OCI-M2 (cell line): ENCODE measurements around the gene OPCML.

Experiments
- DNase-seq: peaks from one replicate; lab custom pipeline; 2025; ENCODE audit not compliant: unreplicated experiment; lab: John Stamatoyannopoulos, UW

The OPCML gene

GRCh38 chr11:133531971-133532651, at the start of gene OPCML:
TSS of gene OPCML (minus strand) at chr11:133532501.
- no peak for DNase-seq

DNA sequence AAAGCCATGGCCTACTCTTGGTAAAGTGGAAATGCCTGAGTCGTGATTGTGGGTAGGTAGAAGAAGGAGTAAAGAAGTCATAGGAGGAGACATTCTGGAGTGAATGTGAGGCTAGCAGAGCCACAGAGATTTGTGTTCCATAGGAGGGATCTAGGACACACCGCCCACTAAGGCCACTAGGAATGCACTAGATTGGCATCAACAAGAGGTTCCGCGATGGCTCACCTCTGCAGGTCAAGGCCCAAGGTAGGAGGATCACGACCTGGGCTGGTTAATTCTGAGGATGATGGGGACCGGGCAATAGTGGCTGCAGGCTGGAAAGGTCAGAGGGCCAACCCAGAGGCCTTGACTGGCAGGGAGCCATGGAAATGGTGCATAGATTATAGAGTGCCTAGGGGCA, 48.8 kb upstream of the OPCML start:
- no peak for DNase-seq

DNA sequence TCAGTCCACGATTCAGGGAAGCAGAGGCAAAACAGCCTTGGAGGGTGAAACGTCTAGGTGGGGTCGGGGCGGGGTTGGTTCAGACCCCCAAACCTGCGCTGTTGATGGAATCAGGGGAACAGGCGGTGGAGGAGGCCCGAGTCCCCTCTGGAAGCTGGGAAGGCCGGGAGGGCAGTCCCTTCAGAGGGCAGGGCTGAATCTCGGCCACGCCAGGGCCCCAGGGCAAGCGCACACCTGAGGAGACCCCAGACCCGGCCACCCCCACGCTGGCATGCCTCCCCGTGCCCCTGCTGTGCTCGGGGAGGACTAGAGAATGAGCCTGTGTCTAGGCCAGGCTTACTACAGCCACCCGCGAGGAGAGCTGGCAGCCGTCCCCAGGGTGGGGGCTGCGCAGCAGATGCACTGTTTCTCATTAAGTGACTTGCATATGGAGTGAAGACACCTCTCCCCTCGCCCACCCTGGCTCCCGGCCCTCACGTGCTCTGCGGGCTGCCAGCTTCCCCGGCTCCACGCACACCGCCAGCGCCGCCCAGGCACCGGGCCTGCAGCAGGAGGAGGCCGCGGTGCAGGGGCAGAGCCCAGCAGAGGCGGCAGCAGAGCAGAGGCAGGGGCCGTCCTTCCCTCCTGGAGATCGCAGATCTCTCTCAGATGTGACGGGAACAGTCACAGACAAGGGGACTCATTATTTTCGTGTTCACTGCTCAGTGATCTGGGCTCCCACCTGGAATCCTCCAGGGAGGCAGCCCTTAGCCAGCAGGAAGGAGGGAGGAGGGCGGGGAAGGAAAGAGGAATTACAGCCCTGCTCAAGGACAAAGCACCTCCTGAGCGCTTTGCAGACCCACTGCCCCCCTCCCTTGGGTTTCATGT, 47.1 kb upstream of the OPCML start:
- DNase-seq: no peak

DNA sequence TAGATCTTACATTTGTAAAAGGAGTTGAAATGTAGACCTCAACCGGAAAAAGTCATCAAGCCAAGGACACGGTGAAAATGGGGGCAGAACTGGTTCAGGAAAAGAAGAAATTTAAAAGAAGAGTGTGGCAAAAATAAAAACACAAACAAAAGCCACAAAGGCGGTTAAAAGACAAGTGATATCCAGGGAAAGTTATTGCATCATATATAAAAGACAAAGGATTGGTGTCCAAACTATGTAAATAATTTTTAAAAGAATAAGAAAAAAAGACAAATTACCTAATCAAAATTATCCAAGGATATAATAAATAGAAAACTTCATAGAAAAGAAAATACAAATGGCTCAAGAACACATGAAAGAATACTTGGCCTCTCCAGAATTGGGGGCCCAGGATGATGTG, 45.1 kb upstream of the OPCML start:
- DNase-seq: no peak

GRCh38 chr11:133576351-133576750, 44.0 kb upstream of the OPCML start:
- no peak for DNase-seq

DNA sequence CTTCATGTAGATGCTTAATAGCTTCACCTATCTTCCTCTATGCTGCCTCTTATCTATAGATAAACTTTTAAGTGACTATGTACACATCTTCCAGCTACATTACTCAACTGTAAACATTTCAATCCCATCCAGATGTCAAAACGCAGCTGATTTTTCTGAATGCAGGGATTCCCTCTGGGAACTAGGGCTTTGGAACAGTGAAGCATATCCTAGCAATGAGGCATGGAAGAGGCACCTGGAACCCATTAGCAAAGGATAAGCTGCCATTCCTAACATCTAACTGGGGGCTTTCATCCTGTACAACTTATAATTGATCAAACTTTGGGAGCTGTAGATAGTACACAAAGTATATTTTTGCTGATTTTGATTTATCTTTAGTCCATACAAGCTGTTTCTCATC, 40.8 kb upstream of the OPCML start:
- DNase-seq: no peak

GRCh38 chr11:133570376-133570775, 38.1 kb upstream of the OPCML start:
- DNase-seq: no peak

DNA sequence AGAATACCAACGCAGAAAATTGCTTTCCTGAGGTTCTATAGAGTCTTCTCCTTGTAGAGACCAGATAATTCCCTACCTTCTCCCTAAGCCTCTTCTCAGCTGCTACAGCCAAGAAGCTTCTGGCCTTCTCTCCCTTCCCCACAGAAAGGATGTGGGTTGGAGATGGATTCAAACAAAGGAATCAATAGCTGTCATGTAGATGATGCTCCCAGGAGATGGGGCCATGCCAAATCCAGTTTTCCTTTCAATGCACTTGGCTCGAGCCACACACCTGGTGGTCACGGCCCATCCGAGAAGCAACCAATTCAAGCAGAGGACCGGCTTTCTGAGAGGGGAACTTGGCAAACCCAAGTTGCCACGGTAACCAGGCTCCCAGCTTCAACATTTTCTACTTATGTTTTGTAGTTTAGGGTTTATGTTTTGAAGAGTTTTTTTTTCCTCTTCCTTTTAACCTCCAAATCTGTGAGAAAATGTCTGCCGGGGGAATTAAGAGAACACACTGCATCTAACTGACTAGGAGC, 31.3 kb upstream of the OPCML start:
- no peak for DNase-seq

GRCh38 chr11:133560472-133560855, 28.2 kb upstream of the OPCML start:
- no peak for DNase-seq

- DNase-seq: no peak
These were observed 27.7 kb upstream of the OPCML start for GRCh38 chr11:133559833-133560471.

GRCh38 chr11:133559382-133559781, 27.1 kb upstream of the OPCML start:
- DNase-seq: no peak

DNA sequence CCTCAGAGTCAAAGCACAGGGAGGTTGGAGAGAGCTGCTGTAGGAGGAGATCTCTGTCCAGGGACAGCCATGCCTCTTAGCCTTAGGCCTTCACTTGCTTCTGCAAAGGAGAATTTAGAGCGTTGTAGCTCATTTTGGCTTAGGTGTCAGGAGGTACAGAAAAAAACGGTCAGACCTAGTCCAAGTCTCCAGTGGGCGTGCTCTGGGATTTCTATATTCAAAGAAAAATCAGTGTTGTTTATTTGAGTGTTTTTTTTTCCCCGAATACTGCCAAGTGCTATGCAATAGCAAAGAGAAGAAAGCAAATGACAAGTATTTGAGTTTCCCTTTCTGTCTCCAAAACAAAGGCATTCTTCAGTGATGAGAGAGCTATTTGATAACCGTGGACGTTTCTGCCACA, 22.7 kb upstream of the OPCML start:
- no peak for DNase-seq

DNA sequence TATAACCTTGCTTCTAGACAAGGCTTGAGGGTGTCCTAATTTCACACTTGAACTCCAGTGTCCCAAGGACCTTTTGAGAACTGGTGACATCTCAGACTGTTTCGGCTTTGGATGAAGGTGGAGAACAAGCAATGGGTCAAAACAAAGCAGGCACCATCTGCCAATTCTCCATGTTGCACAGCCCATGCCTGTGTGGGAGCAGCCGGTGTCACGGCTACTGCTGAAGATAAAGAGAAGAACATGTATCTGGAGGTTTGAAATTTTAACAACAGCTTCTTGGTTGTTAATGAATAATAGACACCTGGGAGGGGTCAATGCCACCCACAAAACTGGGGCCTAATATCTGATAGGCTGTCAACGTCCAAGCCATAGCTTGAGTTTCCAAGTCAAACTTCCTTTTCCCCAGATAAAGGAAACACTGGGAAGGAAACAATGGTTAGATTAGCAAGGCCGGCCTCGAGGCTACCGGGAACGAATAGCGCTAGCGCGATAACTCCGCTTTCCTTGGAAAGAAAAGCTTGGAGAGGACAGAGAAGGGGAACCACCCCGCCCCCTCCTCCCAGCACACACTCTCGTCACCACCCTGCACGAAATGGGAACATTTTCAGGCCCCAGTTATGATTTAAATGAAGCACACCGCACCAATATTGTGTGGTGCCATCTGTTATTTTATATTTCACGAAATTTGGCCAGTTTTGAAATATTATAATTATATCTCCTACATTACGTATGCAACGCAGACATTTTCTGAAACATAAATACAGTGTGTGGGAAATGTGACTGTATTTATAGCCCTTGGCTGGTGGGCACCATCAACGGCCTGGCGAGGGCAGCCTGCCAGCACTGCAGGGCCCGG, 21.8 kb upstream of the OPCML start:
- DNase-seq: no peak

- no peak for DNase-seq
These were observed 20.6 kb upstream of the OPCML start for GRCh38 chr11:133552938-133553337.

DNA sequence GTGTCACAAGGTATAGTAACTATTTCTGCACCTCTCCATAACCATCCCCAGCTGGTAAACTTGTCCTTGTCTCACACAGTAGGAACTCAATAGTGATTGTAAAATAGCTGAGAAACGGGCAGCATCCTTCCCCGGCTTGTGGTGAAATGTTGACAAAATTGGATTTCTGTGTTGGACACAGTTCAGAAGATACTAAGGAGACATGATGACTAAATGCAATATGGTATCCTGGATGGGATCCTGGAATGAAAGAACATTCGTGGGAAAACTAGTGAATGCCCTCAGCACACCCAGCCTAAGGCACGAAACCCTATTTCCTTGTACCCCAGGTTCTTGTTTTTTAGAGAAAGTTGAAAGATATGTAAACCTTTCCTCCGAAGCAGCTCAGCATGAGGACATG, 18.8 kb upstream of the OPCML start:
- no peak for DNase-seq

- DNase-seq: no peak
These were observed 17.5 kb upstream of the OPCML start for GRCh38 chr11:133549826-133550225.

GRCh38 chr11:133548641-133549040, 16.3 kb upstream of the OPCML start:
- DNase-seq: no peak

DNA sequence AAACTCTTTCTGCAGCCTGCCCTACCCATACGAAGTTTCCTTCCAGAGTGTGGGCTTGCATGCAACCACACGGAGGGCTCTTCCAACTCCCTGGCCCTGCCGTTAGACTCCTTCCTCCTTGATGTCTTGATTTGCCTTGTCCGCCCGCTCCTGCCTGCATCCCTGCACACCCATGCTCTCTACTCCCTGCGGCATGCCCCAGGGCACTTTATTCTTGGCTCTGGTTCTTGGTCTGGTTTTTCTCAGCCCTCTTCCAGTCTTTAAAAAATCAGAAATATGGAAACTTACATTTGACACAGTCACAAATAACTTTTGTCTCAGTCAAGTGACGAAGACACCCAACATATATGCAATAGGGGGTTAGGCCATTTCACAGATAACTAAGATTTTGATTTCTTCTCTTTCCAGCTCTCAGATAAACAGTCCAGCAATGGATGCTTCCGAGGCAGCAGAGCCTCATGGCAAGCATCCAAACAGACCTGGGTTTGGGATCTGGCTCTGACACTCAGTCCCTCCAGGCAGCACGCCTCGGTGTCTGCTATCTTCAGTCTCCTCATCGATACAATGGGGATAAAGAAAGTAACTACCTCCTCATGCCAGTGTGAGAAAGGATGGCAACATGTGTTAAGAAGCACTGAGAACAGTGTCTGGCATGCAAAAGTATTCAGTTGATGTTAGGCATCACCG, 15.7 kb upstream of the OPCML start:
- DNase-seq: no peak

DNA sequence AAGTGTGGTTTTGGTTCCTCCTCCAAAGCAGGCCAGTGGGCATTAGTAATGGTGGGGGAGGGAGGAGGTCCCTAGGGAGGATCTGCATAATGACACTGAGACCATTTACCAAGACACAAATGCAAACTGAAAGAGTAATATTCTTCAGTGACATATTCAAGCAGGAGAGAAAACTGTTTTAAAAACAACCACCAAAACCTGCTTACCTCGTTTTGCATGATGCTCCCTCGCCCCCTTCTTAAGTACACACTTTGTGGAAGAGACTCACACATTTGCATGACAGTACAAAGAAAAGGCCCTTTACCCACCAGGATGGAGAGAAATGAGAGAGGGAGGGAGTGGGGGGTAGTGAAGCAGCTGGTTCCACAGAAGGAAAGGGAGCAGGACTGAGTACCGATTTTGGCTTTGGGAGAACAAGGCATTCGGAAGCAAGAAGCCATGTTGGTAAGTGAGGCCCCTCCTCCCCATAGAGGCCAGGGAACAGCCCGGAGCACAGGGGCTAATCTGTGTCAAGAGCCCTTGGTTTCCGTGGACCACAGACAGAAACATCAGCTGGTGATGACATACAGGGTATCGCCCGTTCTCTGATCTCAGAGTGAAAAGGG, 13.0 kb upstream of the OPCML start:
- DNase-seq: no peak

GRCh38 chr11:133541720-133542095, 9.4 kb upstream of the OPCML start:
- no peak for DNase-seq
